BE2C (cell line): ENCODE results near the gene ZNF12.
"Not testable (repeated sequence)": the region's sequence is repeated elsewhere in the genome, so short reads cannot be mapped to it uniquely, and the experiment has no call there.

Experiments used
- DNase-seq: peaks from one replicate; pipeline ENCODE4 v3.0.0-alpha.2; 2020
- H3K27me3 ChIP-seq: fragments of 250-450 bp; sonication (Bioruptor Pico); 2 replicates; pipeline ENCODE4 v1.5.1; 2020; ENCODE audit warnings: mild to moderate bottlenecking
- H3K36me3 ChIP-seq: fragments of 250-450 bp; sonication (Bioruptor Pico); 2 replicates; pipeline ENCODE4 v1.5.1; 2020; ENCODE audit warnings: mild to moderate bottlenecking
- H3K4me1 ChIP-seq: fragments of 250-450 bp; sonication (Bioruptor Pico); 2 replicates; pipeline ENCODE4 v1.5.1; 2020
- H3K4me3 ChIP-seq: 2 replicates; pipeline ENCODE4 v1.5.1; 2011; ENCODE audit warnings: low read depth, low read length
- H3K9me3 ChIP-seq: fragments of 250-450 bp; sonication (Bioruptor Pico); 2 replicates; pipeline ENCODE4 v1.5.1; 2020
- CTCF ChIP-seq: IDR thresholded peaks from 2 replicates; pipeline ENCODE4 v1.5.1; 2012; ENCODE audit warnings: mild to moderate bottlenecking, low read depth, low read length

The ZNF12 gene

GRCh38 chr7:6680146-6680545, 26.6 kb downstream of the ZNF12 start:
- Histone ChIP-seq H3K4me1 (no peaks in the 10 kb centered on the region), H3K36me3 (no peaks in the 10 kb centered on the region), H3K4me3 (no peak overlapping the region), H3K27me3 (no peaks in the 10 kb centered on the region), H3K9me3 (peaks cover 9% of the 10 kb centered on the region)
- no peak for DNase-seq
- no peak for TF ChIP-seq CTCF

GRCh38 chr7:6675807-6676405, 30.8 kb downstream of the ZNF12 start:
- Histone ChIP-seq H3K9me3 (peaks cover 13% of the 10 kb centered on the region), H3K4me3 (no peak overlapping the region), H3K27me3 (no peaks in the 10 kb centered on the region), H3K36me3 (no peaks in the 10 kb centered on the region), H3K4me1 (no peaks in the 10 kb centered on the region)
- no peak for DNase-seq
- no peak for TF ChIP-seq CTCF

GRCh38 chr7:6670851-6671250, 35.9 kb downstream of the ZNF12 start:
- not testable (repeated sequence) for DNase-seq, H3K9me3 ChIP-seq, H3K36me3 ChIP-seq, H3K4me3 ChIP-seq, H3K4me1 ChIP-seq, H3K27me3 ChIP-seq

- Histone ChIP-seq H3K36me3 (peaks cover 11% of the 10 kb centered on the region), H3K4me1 (no peaks in the 10 kb centered on the region), H3K9me3 (no peaks in the 10 kb centered on the region; the same call in 1 of the 2 replicates), H3K4me3 (no peak overlapping the region), H3K27me3 (no peaks in the 10 kb centered on the region)
- DNase-seq = no peak
- no peak for TF ChIP-seq CTCF
Measured at GRCh38 chr7:6658618-6659345, 48.0 kb downstream of the ZNF12 start.

- Histone ChIP-seq H3K4me3 (no peak overlapping the region), H3K4me1 (no peaks in the 10 kb centered on the region), H3K27me3 (no peaks in the 10 kb centered on the region), H3K9me3 (no peaks in the 10 kb centered on the region; the same call in 1 of the 2 replicates), H3K36me3 (peaks cover 24% of the 10 kb centered on the region)
- no peak for TF ChIP-seq CTCF
- no peak for DNase-seq
Measured at GRCh38 chr7:6656413-6656812, 50.3 kb downstream of the ZNF12 start.

GRCh38 chr7:6655636-6656385, 50.9 kb downstream of the ZNF12 start:
- Histone ChIP-seq H3K27me3 (no peaks in the 10 kb centered on the region), H3K4me3 (no peak overlapping the region), H3K36me3 (peaks cover 29% of the 10 kb centered on the region), H3K4me1 (no peaks in the 10 kb centered on the region), H3K9me3 (no peaks in the 10 kb centered on the region; the same call in 1 of the 2 replicates)
- no peak for DNase-seq
- no peak for TF ChIP-seq CTCF
